Adipocyte (in vitro differentiated cells): ENCODE measurements around the gene DHX35.

Source experiments
- DNase-seq: peaks from one replicate; pipeline ENCODE4 v3.0.0-alpha.2; 2015; ENCODE audit warnings: low read depth
- H3K27me3 ChIP-seq: replicated peaks from 2 replicates; pipeline ENCODE4 v1.7.0; 2013; ENCODE audit warnings: mild to moderate bottlenecking, low read length, moderate library complexity; ENCODE audit not compliant: control insufficient read depth, insufficient read depth
- H3K36me3 ChIP-seq: 2 replicates; pipeline ENCODE4 v1.7.0; 2013; ENCODE audit warnings: low read length, mild to moderate bottlenecking, moderate library complexity; ENCODE audit not compliant: control insufficient read depth, insufficient read depth, severe bottlenecking
- H3K4me1 ChIP-seq: 2 replicates; pipeline ENCODE4 v1.7.0; 2013; ENCODE audit warnings: mild to moderate bottlenecking, low read length, moderate library complexity; ENCODE audit not compliant: control insufficient read depth, insufficient read depth
- H3K4me3 ChIP-seq: 2 replicates; pipeline ENCODE4 v1.7.0; 2013; ENCODE audit warnings: mild to moderate bottlenecking, low read length, moderate library complexity
- H3K9ac ChIP-seq: 2 replicates; pipeline ENCODE4 v1.7.0; 2013; ENCODE audit warnings: mild to moderate bottlenecking, low read length, moderate library complexity
- H3K9me3 ChIP-seq: 2 replicates; pipeline ENCODE4 v1.7.0; 2013; ENCODE audit warnings: mild to moderate bottlenecking, low read length, moderate library complexity; ENCODE audit not compliant: control insufficient read depth

Gene DHX35

DNA sequence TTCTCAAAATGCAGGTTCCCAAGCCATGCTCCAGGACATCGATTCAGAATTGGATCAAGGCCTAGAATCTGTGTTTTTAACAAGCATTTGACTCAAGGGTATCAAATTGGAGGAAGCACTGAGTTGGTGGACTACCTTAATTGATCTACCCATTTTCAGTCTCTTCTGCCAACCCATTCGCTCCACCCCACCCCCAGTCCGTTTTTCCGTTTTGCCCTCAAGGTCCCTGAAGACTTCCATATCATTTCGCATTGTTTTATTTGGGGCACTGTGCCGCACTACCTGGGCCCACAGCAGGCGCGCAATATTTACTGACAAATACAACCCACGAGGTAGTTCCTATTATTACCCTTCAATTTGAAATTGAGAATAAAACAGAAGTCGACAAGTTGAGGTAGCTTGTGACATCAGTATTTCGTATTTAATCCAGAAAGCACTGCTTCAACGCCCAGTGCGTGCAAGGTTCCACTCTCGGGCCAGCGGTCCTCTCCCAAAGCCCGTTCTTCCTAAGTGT lies 557 bp upstream of the DHX35 start:
- Histone ChIP-seq H3K27me3 (no peaks in the 10 kb centered on the region), H3K9me3 (no peaks in the 10 kb centered on the region), H3K9ac (peak overlapping the region; percentile 91), H3K4me1 (peaks cover 17% of the 10 kb centered on the region), H3K4me3 (peak overlapping the region; percentile 87), H3K36me3 (no peaks in the 10 kb centered on the region)
- DNase-seq: no peak

DNA sequence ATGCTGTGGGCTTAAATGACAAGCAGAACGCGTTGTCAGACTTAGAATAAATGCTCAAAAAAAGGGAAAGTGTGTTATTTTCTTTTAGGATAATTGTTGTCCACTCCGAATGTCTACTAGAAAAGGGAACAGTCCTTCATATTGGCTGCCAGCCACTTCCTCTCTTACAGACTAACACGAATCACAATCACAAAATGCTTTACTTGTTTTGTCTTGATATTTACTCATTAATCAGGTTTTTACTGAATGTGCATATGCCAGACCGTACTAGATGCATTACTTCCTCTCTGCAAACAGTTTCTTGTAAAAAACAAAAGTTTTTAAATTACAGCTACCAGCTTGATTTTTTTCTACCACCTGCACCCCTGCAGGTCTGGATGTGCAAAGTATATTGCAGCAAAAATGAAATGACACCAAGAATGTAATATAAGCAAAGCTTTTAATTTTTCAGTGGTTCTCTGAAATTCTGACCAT lies 821 bp downstream of the DHX35 start:
- DNase-seq: no peak
- Histone ChIP-seq H3K27me3 (no peaks in the 10 kb centered on the region), H3K36me3 (no peaks in the 10 kb centered on the region), H3K4me1 (peaks cover 17% of the 10 kb centered on the region), H3K9ac (peak overlapping the region; percentile 91), H3K4me3 (peak overlapping the region; percentile 87), H3K9me3 (no peaks in the 10 kb centered on the region)

DNA sequence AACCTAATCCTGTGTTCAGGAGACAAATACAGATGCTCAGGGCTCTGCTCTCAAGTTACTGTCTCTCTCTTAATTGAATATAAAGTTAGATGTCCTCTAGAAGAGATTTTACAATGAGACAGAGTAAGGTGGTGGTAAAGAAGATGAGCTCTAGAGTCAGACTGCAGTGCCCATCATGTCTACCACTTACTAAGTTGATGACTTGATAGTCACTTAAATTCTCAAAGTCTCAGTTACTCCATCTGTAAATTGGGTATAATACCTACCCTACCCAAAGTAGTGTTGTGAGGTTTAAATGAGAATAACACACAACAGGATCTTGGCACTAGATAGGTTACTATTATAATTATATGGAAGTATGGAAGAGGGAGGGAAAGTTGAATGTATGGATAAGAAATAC lies 1.6 kb downstream of the DHX35 start:
- Histone ChIP-seq H3K36me3 (no peaks in the 10 kb centered on the region), H3K9me3 (no peaks in the 10 kb centered on the region), H3K9ac (no peak overlapping the region), H3K4me1 (peaks cover 17% of the 10 kb centered on the region), H3K4me3 (no peak overlapping the region), H3K27me3 (no peaks in the 10 kb centered on the region)
- no peak for DNase-seq

DNA sequence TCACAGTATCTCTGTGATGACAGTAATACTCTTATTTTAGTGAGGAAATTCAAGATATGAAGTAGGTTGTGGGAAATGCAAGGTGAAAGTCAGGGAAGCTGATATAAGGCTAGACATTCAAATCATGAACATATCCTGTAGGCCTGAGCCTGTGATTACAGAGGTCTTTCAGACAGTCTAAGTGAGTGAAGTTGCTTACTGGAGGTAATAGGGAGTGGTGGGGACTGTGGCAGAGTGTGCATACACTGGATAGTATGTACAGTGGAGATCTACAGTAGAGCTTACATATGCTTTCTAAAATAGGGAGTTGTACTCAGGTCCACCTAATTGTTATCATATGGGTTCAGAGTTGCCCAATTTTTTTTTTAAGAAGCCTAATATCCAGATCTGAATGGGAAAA lies 3.1 kb downstream of the DHX35 start:
- Histone ChIP-seq H3K4me1 (peaks cover 30% of the 10 kb centered on the region), H3K4me3 (no peak overlapping the region), H3K36me3 (no peaks in the 10 kb centered on the region), H3K9me3 (no peaks in the 10 kb centered on the region), H3K9ac (no peak overlapping the region), H3K27me3 (no peaks in the 10 kb centered on the region)
- DNase-seq: no peak

DNA sequence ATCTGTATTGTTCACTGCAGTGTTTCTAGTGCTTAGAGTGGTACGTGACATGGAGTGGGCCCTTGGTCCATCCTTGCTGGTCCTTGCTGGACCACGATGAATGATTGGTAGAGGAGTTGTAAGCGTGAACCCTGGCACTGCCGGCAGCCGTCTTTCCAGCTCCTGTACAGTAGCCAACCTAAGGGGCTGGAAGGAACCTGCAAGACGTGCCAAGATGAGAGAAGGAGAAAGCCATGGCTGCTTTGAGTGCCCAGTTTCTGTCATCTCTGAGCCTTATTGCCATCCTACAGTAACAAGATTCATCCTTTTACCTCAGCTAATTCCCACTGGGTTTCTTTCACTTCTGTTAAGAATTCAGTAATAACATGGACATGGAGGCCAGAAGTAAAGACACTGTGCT lies 5.9 kb downstream of the DHX35 start:
- no peak overlapping the region for H3K9ac ChIP-seq
- peaks cover 17% of the 10 kb centered on the region for H3K36me3 ChIP-seq
- DNase-seq: no peak
- no peaks in the 10 kb centered on the region for H3K27me3 ChIP-seq
- H3K4me3 ChIP-seq: no peak overlapping the region
- no peaks in the 10 kb centered on the region for H3K9me3 ChIP-seq
- peaks cover 27% of the 10 kb centered on the region for H3K4me1 ChIP-seq

DNA sequence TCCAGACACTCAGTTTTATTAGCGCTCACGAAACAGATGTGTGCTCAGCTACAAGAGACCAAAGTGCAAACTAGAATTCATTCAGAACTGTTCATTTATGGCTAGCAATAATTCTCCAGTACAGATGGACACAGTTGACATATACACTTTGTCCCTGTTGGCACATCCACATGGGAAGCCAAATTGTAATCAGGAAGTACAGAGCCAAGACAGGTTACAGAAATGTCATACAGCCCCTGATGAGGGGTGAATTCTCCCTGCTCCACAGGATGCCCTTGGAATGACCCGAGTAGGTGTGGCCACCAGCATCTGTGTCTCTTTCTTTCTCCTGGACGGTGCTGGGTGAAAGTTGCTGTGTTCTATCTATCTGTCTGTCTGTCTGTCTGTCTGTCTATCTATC lies 7.6 kb downstream of the DHX35 start:
- Histone ChIP-seq H3K9me3 (no peaks in the 10 kb centered on the region), H3K9ac (no peak overlapping the region), H3K36me3 (peaks cover 22% of the 10 kb centered on the region), H3K4me1 (peaks cover 30% of the 10 kb centered on the region), H3K4me3 (no peak overlapping the region), H3K27me3 (no peaks in the 10 kb centered on the region)
- DNase-seq: no peak

DNA sequence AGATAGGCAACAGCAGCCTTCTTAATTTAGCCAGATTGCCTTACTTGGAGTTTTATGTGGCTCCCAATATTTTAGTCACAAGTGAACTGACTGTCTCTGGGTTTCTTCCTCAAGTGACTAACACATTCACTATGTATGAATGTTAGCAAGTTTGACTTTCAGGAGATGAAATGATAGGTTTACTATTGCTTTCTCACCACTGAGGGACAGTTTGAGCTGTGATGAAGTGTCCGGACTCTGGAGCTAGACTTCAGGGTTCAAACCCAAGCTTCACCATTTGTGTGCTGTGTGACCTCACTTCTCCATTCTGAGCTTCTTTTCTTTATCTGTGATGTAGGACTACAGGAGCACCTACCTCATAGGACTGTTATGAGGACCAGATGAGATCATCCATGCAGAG lies 8.2 kb downstream of the DHX35 start:
- DNase-seq: peak; percentile 47
- Histone ChIP-seq H3K4me1 (peaks cover 30% of the 10 kb centered on the region), H3K36me3 (peaks cover 22% of the 10 kb centered on the region)

DNA sequence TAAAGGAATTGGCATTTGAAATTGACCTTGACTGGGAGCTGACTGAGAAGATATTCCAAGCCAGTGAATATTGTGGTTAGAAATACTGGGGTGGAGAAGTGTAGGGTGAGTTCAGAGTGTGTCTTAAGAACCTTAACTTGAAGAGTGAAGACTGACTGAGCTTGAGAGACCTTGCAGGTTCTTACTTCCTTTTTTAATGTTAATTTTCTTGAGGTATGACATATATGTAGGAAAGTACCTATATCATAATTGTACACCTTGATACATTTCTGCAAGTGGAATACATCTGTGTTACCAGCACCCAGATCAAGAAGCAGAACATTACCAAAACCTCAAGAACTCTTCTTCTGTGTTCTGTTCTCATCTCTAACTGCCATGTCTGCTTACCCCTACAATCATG lies 11.0 kb downstream of the DHX35 start:
- H3K27me3 ChIP-seq: no peaks in the 10 kb centered on the region
- no peak for DNase-seq
- no peaks in the 10 kb centered on the region for H3K9me3 ChIP-seq
- no peak overlapping the region for H3K9ac ChIP-seq
- peaks cover 38% of the 10 kb centered on the region for H3K36me3 ChIP-seq
- H3K4me3 ChIP-seq: no peak overlapping the region
- peaks cover 23% of the 10 kb centered on the region for H3K4me1 ChIP-seq

More for the DNA sequence above, 8.2 kb downstream of the DHX35 start:
- H3K9me3 ChIP-seq: no peaks in the 10 kb centered on the region
- no peaks in the 10 kb centered on the region for H3K27me3 ChIP-seq
- no peak overlapping the region for H3K4me3 ChIP-seq
- no peak overlapping the region for H3K9ac ChIP-seq

DNA sequence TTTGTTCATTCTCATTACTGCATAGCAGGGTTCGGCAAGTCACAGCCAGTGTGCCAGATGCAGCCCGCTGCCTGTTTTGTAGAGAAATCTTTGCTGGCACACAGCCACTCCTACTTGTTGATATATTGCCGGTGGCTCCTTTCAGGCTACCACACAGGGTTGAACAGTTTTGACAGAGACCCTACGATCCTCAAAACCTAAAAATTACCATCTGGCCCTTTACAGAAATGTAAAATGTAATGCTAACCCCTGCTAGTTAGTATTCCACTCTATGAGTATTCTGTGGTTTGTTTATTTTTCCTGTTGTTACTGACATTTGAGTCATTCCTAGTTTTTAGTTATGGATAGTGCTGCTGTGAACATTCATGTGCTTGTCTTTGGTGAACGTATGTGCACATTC lies 11.5 kb downstream of the DHX35 start:
- Histone ChIP-seq H3K27me3 (no peaks in the 10 kb centered on the region), H3K4me3 (no peak overlapping the region), H3K9ac (no peak overlapping the region), H3K9me3 (no peaks in the 10 kb centered on the region), H3K4me1 (peaks cover 23% of the 10 kb centered on the region), H3K36me3 (peaks cover 40% of the 10 kb centered on the region)
- DNase-seq: peak; percentile 52

DNA sequence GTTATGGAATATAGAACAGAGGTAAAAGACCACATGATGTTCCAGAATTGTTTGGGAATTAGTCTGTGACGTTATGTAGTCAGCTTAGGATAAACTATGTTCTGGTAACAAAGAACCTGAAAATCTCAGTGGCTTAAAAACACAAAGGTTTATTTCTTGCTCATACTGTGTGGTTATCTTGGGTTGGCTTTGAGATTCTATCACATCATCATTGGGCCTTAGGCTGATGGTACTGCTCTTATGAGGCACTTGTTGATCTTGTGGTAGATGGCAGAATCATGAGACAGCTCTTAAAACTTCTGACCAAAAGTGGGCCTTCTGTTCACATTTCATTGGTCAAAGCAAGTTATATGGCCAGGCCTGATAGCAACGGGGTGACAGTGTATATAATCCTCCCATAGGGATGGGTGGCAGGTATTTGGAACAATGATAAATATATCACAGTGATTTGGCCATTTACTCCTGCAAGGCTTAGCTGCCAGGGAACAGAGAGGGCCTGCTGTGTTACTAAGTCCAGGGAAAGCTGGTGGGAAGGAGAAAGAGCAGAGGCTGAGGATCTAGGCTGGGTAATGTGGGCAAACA lies 13.5 kb downstream of the DHX35 start:
- no peak overlapping the region for H3K9ac ChIP-seq
- H3K36me3 ChIP-seq: peaks cover 44% of the 10 kb centered on the region
- H3K9me3 ChIP-seq: no peaks in the 10 kb centered on the region
- no peaks in the 10 kb centered on the region for H3K27me3 ChIP-seq
- no peak overlapping the region for H3K4me3 ChIP-seq
- peaks cover 6% of the 10 kb centered on the region for H3K4me1 ChIP-seq
- no peak for DNase-seq

DNA sequence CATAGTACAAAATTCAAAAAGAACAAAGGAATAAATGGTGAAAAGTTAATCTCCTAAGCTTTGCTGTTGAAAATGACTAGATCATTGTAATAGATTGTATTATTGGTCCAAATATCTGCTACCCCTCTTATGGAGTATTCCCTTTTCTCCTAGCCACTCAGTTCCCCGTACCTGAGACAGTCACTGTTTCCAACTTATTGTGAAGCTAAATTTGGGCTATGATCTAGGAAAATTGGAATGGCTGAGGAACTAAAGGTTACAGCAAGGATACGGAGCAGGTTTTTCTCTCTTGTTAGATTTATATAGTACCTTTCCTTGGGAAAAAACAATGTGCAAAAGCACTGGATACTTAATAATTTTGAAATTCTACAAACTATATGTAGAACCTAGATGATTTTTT lies 17.3 kb downstream of the DHX35 start:
- peaks cover 22% of the 10 kb centered on the region for H3K36me3 ChIP-seq

DNA sequence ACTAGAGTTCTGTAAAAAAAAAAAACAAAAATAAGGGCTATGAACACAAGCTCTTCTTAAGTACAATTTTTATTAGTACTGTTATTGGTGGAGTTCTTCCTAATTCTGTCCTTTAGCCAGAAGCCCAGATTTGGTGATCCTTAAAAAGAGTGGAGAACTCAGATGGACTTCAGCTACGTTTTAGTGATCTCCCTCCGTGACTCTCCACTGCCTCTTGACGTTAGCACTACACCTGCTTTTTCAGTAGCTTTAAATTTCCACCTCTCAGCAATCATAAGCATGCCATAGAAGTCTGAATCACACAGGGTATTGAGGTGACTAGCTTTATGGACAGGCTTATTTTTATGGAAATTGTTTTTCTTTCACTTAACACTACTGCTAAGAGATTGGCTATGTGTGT lies 17.7 kb downstream of the DHX35 start:
- H3K4me3 ChIP-seq: no peak overlapping the region
- peaks cover 6% of the 10 kb centered on the region for H3K4me1 ChIP-seq
- no peak overlapping the region for H3K9ac ChIP-seq
- H3K9me3 ChIP-seq: no peaks in the 10 kb centered on the region
- no peaks in the 10 kb centered on the region for H3K27me3 ChIP-seq
- DNase-seq: no peak
- peaks cover 22% of the 10 kb centered on the region for H3K36me3 ChIP-seq

More for the DNA sequence above, 17.3 kb downstream of the DHX35 start:
- Histone ChIP-seq H3K4me1 (peaks cover 2% of the 10 kb centered on the region), H3K9me3 (no peaks in the 10 kb centered on the region), H3K27me3 (no peaks in the 10 kb centered on the region), H3K4me3 (no peak overlapping the region), H3K9ac (no peak overlapping the region)
- no peak for DNase-seq
